ENCODE results near the gene PGPEP1.
"Not testable (repeated sequence)": the region's sequence is repeated elsewhere in the genome, so short reads cannot be mapped to it uniquely, and the experiment has no call there.

Gene PGPEP1

GRCh38 chr19:18397242-18398202 lies 57.1 kb downstream of the PGPEP1 start, which contains the start of gene LRRC25:
Gene LRRC25 (minus strand): TSS chr19:18397622. CDS start chr19:18396963, 659 bp downstream.
- DNase-seq (ENCODE audit: low read depth), result no peak
- TF ChIP-seq, protein P1, sequence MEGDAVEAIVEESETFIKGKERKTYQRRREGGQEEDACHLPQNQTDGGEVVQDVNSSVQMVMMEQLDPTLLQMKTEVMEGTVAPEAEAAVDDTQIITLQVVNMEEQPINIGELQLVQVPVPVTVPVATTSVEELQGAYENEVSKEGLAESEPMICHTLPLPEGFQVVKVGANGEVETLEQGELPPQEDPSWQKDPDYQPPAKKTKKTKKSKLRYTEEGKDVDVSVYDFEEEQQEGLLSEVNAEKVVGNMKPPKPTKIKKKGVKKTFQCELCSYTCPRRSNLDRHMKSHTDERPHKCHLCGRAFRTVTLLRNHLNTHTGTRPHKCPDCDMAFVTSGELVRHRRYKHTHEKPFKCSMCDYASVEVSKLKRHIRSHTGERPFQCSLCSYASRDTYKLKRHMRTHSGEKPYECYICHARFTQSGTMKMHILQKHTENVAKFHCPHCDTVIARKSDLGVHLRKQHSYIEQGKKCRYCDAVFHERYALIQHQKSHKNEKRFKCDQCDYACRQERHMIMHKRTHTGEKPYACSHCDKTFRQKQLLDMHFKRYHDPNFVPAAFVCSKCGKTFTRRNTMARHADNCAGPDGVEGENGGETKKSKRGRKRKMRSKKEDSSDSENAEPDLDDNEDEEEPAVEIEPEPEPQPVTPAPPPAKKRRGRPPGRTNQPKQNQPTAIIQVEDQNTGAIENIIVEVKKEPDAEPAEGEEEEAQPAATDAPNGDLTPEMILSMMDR (IDR thresholded peaks at IDR 0.05; ENCODE audit: low read depth, low read length, missing control alignments), result no peak
- peak within 1 kb of the TSS; percentile 41 for H3K4me3 ChIP-seq (ENCODE audit: low read depth, low read length)

GRCh38 chr19:18399008-18399407 lies 58.6 kb downstream of the PGPEP1 start:
- no peak for DNase-seq (ENCODE audit: low read depth)
- TF ChIP-seq, protein P1 (IDR thresholded peaks at IDR 0.05; ENCODE audit: low read depth, low read length, missing control alignments), result no peak
- no peak overlapping the region for H3K4me3 ChIP-seq (ENCODE audit: low read depth, low read length)

- H3K4me3 ChIP-seq (ENCODE audit: low read depth, low read length), result no peak overlapping the region
- no peak for DNase-seq (ENCODE audit: low read depth)
- TF ChIP-seq, protein P1 (IDR thresholded peaks at IDR 0.05; ENCODE audit: low read depth, low read length, missing control alignments), result peak; percentile 42
Measured at GRCh38 chr19:18401580-18402112, 61.2 kb downstream of the PGPEP1 start.

DNA sequence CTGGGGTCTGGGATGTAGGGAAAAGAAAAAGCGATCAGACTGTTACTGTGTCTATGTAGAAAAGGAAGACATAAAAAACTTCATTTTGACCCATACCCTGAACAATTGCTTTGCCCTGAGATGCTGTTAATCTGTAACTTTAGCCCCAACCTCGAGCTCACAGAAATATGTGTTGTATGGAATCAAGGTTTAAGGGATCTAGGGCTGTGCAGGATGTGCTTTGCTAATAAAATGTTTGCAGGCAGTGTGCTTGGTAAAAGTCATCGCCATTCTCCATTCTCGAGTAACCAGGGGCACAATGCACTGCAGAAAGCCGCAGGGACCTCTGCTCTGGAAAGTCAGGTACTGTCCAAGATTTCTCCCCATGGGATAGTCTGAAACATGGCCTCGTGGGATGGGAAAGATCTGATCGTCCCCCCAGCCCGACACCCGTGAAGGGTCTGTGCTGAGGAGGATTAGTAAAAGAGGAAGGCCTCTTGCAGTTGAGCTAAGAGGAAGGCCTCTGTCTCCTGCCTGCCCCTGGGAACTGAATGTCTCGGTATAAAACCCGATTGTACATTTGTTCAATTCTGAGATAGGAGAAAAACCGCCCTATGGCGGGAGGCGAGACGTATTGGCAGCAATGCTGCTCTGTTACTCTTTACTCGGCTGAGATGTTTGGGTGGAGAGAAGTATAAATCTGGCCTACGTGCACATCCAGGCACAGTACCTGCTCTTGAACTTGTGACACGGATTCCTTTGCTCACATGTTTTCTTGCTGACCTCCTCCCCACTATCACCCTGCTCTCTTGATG lies 62.3 kb downstream of the PGPEP1 start:
- DNase-seq (ENCODE audit: low read depth); H3K4me3 ChIP-seq (ENCODE audit: low read depth, low read length): not testable (repeated sequence)

DNA sequence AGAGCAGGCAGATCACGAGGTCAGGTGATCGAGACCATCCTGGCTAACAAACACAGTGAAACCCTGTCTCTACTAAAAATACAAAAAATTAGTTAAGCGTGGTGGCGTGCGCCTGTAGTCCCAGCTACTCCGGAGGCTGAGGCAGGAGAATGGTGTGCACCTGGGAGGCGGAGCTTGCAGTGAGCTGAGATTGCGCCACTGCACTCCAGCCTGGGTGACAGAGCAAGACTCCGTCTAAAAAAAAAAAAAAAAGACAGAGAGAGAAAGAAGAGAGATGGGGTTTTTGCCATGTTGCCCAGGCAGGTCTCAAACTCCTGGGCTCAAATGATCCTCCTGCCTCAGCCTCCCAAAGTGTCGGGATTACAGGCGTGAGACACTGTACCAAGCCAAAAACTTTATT lies 65.4 kb downstream of the PGPEP1 start:
- DNase-seq (ENCODE audit: low read depth); H3K4me3 ChIP-seq (ENCODE audit: low read depth, low read length): not testable (repeated sequence)

GRCh38 chr19:18406749-18407148 lies 66.4 kb downstream of the PGPEP1 start:
- DNase-seq (ENCODE audit: low read depth), result no peak
- TF ChIP-seq, protein P1 (IDR thresholded peaks at IDR 0.05; ENCODE audit: low read depth, low read length, missing control alignments), result no peak

DNA sequence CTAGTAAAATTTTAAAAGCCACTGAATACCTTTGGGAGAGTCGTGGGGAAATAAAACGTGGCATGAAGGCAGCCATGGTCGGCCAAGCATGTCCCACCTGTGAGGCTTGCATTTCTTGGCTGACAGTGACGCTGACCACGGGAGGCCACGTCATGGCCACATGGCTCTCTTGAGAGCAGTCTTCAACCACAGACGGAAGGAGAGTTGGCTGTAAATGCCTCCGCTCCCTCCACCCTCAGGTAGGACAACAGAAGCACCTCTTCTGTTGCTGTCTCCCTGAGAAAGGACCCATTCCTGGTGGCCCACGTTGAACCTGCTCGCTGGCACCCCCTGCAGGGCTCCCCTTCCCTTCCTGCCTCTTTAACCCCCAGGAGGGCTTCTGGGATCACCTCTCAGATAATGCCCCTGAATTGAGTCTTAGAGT lies 67.7 kb downstream of the PGPEP1 start:
- no peak overlapping the region for H3K4me3 ChIP-seq (ENCODE audit: low read depth, low read length)
- TF ChIP-seq, protein P1 (IDR thresholded peaks at IDR 0.05; ENCODE audit: low read depth, low read length, missing control alignments), result peak; percentile 72
- DNase-seq (ENCODE audit: low read depth), result peak; percentile 56

More at GRCh38 chr19:18406749-18407148, 66.4 kb downstream of the PGPEP1 start:
- no peak overlapping the region for H3K4me3 ChIP-seq (ENCODE audit: low read depth, low read length)

Data from GM12864 (cell line).